ENCODE data around the gene ITGBL1.

ITGBL1 gene

DNA sequence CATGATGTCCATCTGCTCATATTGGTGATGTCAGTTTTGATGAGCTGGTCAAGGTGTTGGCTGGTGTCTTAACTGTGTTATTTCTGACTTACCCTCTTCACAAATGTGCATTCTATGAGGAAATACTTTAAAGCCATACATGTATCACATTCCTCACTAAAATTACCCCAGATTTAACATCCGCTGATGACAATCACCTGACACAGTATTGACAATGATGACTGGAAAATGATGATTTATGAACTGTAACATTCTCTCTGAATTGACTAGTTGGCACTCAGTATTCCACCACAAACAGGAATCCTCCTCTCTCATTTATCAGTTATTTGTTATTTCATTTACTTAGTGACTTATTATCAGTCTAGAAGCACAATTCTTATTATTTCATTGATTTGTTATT, 117.3 kb downstream of the ITGBL1 start:
- ChIA-PET POLR2A (no interaction called here), CTCF (no interaction called here)
- no peak for DNase-seq (ENCODE audit: extremely low spot score)
- TF ChIP-seq NFRKB (IDR thresholded peaks at IDR 0.05): no peak
- no peak for TF ChIP-seq L3MBTL2 (conservative IDR thresholded peaks at IDR 0.05)
- no peak for TF ChIP-seq FOXM1 (IDR thresholded peaks at IDR 0.05; ENCODE audit: borderline replicate concordance)
- TF ChIP-seq SP1 (IDR thresholded peaks at IDR 0.05): no peak
- TF ChIP-seq SUZ12 (IDR thresholded peaks at IDR 0.05): no peak
- TF ChIP-seq CTBP1 (IDR thresholded peaks at IDR 0.05; ENCODE audit: borderline replicate concordance): no peak
- no peak for TF ChIP-seq ARNT (IDR thresholded peaks at IDR 0.05)
- TF ChIP-seq TARDBP (IDR thresholded peaks at IDR 0.05): no peak
- no peak for TF ChIP-seq BHLHE40 (IDR thresholded peaks at IDR 0.05; ENCODE audit: borderline replicate concordance)
- TF ChIP-seq, protein P1, sequence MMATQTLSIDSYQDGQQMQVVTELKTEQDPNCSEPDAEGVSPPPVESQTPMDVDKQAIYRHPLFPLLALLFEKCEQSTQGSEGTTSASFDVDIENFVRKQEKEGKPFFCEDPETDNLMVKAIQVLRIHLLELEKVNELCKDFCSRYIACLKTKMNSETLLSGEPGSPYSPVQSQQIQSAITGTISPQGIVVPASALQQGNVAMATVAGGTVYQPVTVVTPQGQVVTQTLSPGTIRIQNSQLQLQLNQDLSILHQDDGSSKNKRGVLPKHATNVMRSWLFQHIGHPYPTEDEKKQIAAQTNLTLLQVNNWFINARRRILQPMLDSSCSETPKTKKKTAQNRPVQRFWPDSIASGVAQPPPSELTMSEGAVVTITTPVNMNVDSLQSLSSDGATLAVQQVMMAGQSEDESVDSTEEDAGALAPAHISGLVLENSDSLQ (IDR thresholded peaks at IDR 0.05): no peak
- no peak for TF ChIP-seq LEF1 (IDR thresholded peaks at IDR 0.05; ENCODE audit: borderline replicate concordance)
- no peak for TF ChIP-seq FOXK2 (IDR thresholded peaks at IDR 0.05)
- TF ChIP-seq HDGF (IDR thresholded peaks at IDR 0.05; ENCODE audit: borderline replicate concordance): no peak
- TF ChIP-seq FOXA1 (IDR thresholded peaks at IDR 0.05): no peak

- TF ChIP-seq TARDBP (IDR thresholded peaks at IDR 0.05): no peak
- TF ChIP-seq L3MBTL2 (conservative IDR thresholded peaks at IDR 0.05): no peak
- ChIA-PET POLR2A (no interaction called here), CTCF (no interaction called here)
- no peak for DNase-seq (ENCODE audit: extremely low spot score)
These were observed 117.9 kb downstream of the ITGBL1 start for GRCh38 chr13:101570410-101570809.

GRCh38 chr13:101572456-101572855, 120.0 kb downstream of the ITGBL1 start:
- CTCF ChIA-PET: no interaction called here
- DNase-seq (ENCODE audit: extremely low spot score): no peak
- POLR2A ChIA-PET: no interaction called here
- no peak for TF ChIP-seq TARDBP (IDR thresholded peaks at IDR 0.05)
- no peak for TF ChIP-seq ELF4 (IDR thresholded peaks at IDR 0.05)
- TF ChIP-seq HDGF (IDR thresholded peaks at IDR 0.05; ENCODE audit: borderline replicate concordance): no peak
- TF ChIP-seq SUZ12 (IDR thresholded peaks at IDR 0.05): no peak
- no peak for TF ChIP-seq SP1 (IDR thresholded peaks at IDR 0.05)
- no peak for TF ChIP-seq NFRKB (IDR thresholded peaks at IDR 0.05)
- TF ChIP-seq BHLHE40 (IDR thresholded peaks at IDR 0.05; ENCODE audit: borderline replicate concordance): no peak
- no peak for TF ChIP-seq FOXA1 (IDR thresholded peaks at IDR 0.05)
- no peak for TF ChIP-seq FOXK2 (IDR thresholded peaks at IDR 0.05)
- no peak for TF ChIP-seq ZNF384 (IDR thresholded peaks at IDR 0.05)

DNA sequence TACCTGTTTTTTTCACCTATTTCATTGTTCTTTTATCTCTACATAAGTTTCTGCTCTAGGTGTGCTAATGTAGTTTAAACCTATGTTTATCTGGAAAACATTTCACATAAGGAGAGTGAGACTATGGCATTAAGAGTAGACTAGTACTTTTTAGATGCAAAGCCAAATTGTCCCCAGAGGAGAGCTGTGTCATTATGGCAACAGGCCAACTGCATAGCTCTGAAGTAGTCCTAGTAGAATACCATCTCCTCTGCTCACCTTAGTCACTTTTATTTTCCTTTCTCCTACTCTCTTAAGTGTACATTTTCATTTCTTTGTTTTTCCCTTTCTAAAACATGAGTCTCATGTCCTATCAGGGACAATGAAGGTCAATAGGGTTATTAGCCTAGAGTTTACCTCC, 123.1 kb downstream of the ITGBL1 start:
- DNase-seq (ENCODE audit: extremely low spot score): no peak
- ChIA-PET CTCF (no interaction called here), POLR2A (no interaction called here)
- no peak for TF ChIP-seq FOXK2 (IDR thresholded peaks at IDR 0.05)
- no peak for TF ChIP-seq NFRKB (IDR thresholded peaks at IDR 0.05)
- no peak for TF ChIP-seq SP1 (IDR thresholded peaks at IDR 0.05)
- TF ChIP-seq LEF1 (IDR thresholded peaks at IDR 0.05; ENCODE audit: borderline replicate concordance): no peak
- no peak for TF ChIP-seq ARNT (IDR thresholded peaks at IDR 0.05)
- TF ChIP-seq ZNF384 (IDR thresholded peaks at IDR 0.05): no peak
- no peak for TF ChIP-seq CTBP1 (IDR thresholded peaks at IDR 0.05; ENCODE audit: borderline replicate concordance)
- no peak for TF ChIP-seq FOXM1 (IDR thresholded peaks at IDR 0.05; ENCODE audit: borderline replicate concordance)
- no peak for TF ChIP-seq TARDBP (IDR thresholded peaks at IDR 0.05)
- no peak for TF ChIP-seq SUZ12 (IDR thresholded peaks at IDR 0.05)
- no peak for TF ChIP-seq BHLHE40 (IDR thresholded peaks at IDR 0.05; ENCODE audit: borderline replicate concordance)
- TF ChIP-seq, protein P1 (IDR thresholded peaks at IDR 0.05): no peak

GRCh38 chr13:101576455-101576854, 124.0 kb downstream of the ITGBL1 start:
- CTCF ChIA-PET: no interaction called here
- POLR2A ChIA-PET: no interaction called here
- DNase-seq (ENCODE audit: extremely low spot score): no peak
- TF ChIP-seq TARDBP (IDR thresholded peaks at IDR 0.05) (no peak), FOXM1 (IDR thresholded peaks at IDR 0.05; ENCODE audit: borderline replicate concordance) (no peak), ELF4 (IDR thresholded peaks at IDR 0.05) (no peak), SP1 (IDR thresholded peaks at IDR 0.05) (no peak)
- TF ChIP-seq, protein P1 (IDR thresholded peaks at IDR 0.05): no peak

- no peak for DNase-seq (ENCODE audit: extremely low spot score)
- POLR2A ChIA-PET: no interaction called here
- no peak for TF ChIP-seq SUZ12 (IDR thresholded peaks at IDR 0.05)
- TF ChIP-seq CTBP1 (IDR thresholded peaks at IDR 0.05; ENCODE audit: borderline replicate concordance): no peak
- no peak for TF ChIP-seq FOXA1 (IDR thresholded peaks at IDR 0.05)
- no peak for TF ChIP-seq FOXM1 (IDR thresholded peaks at IDR 0.05; ENCODE audit: borderline replicate concordance)
- CTCF ChIA-PET: no interaction called here
These were observed 124.5 kb downstream of the ITGBL1 start for GRCh38 chr13:101576977-101577376.

GRCh38 chr13:101579281-101579802, 126.9 kb downstream of the ITGBL1 start:
- DNase-seq (ENCODE audit: extremely low spot score): no peak
- POLR2A ChIA-PET: no interaction called here
- TF ChIP-seq HDGF (IDR thresholded peaks at IDR 0.05; ENCODE audit: borderline replicate concordance) (no peak), ARNT (IDR thresholded peaks at IDR 0.05) (no peak), ELF4 (IDR thresholded peaks at IDR 0.05) (no peak), NFRKB (IDR thresholded peaks at IDR 0.05) (no peak), LEF1 (IDR thresholded peaks at IDR 0.05; ENCODE audit: borderline replicate concordance) (no peak), SUZ12 (IDR thresholded peaks at IDR 0.05) (no peak), FOXK2 (IDR thresholded peaks at IDR 0.05) (no peak), CTBP1 (IDR thresholded peaks at IDR 0.05; ENCODE audit: borderline replicate concordance) (no peak), L3MBTL2 (conservative IDR thresholded peaks at IDR 0.05) (no peak), SP1 (IDR thresholded peaks at IDR 0.05) (no peak), ZNF384 (IDR thresholded peaks at IDR 0.05) (no peak), FOXA1 (IDR thresholded peaks at IDR 0.05) (no peak), FOXM1 (IDR thresholded peaks at IDR 0.05; ENCODE audit: borderline replicate concordance) (no peak), BHLHE40 (IDR thresholded peaks at IDR 0.05; ENCODE audit: borderline replicate concordance) (no peak), TARDBP (IDR thresholded peaks at IDR 0.05) (no peak)
- TF ChIP-seq, protein P1 (IDR thresholded peaks at IDR 0.05): no peak
- CTCF ChIA-PET: no interaction called here
